ENCODE data around the gene ZNHIT3.

- no peak for TF ChIP-seq CTCF (IDR thresholded peaks at IDR 0.05; ENCODE audit: borderline replicate concordance, extremely low read depth, low read length, poor library complexity, severe bottlenecking)
- no peak for TF ChIP-seq EZH2 (IDR thresholded peaks at IDR 0.05; ENCODE audit: borderline replicate concordance, low read depth, low read length, severe bottlenecking)
These were observed 25.0 kb upstream of the ZNHIT3 start for GRCh38 chr17:36461330-36462110.

Data from DND-41 (cell line).